ENCODE measurements around the gene AMIGO3. TPM values are rescaled to one million over a fixed set of nuclear protein-coding genes. Genes with fewer than 3 reads are reported as not detected.

The AMIGO3 gene
- total RNA-seq, 4 donors from 2014 or later, result 0.22 to 1.1 (median 0.68) TPM; not detected in 1

DNA sequence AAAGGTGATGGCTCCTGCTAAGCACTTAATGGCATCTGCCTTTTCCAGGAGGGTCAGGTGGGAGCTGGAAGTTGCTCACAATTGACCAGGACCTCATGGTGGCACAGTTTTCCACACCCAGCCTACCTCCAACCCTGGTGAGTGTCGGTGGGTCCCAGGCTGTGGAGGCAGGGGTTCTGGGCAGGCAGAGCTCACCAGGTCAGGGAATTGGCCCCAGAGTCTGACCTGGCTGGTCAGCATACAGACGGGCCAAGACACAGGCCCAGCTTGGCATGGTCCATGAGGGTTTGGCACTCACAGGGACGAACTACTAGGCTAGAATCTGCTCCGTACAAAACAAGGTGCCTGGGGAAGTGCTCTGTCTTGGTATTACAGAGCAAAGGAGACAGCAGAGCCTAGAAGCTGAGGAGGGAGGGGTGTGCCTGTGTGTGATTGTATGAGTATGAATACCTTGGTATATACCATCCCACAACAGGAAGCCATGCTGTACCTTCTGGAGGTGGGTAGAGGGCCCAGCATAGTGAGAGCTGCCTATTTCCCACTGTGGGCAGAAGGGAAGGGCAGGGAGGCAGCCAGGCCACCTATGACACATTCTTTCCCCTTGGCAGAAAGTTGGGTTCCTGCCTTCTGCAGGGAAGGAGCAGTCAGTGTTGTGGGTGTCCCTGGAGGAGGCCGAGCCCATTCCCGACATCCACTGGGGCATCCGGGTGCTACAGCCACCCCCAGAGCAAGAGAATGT, 38.8 kb downstream of the AMIGO3 start:
- TF ChIP-seq, protein P1, sequence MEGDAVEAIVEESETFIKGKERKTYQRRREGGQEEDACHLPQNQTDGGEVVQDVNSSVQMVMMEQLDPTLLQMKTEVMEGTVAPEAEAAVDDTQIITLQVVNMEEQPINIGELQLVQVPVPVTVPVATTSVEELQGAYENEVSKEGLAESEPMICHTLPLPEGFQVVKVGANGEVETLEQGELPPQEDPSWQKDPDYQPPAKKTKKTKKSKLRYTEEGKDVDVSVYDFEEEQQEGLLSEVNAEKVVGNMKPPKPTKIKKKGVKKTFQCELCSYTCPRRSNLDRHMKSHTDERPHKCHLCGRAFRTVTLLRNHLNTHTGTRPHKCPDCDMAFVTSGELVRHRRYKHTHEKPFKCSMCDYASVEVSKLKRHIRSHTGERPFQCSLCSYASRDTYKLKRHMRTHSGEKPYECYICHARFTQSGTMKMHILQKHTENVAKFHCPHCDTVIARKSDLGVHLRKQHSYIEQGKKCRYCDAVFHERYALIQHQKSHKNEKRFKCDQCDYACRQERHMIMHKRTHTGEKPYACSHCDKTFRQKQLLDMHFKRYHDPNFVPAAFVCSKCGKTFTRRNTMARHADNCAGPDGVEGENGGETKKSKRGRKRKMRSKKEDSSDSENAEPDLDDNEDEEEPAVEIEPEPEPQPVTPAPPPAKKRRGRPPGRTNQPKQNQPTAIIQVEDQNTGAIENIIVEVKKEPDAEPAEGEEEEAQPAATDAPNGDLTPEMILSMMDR (IDR thresholded peaks at IDR 0.05; ENCODE audit: low read depth), result no peak

DNA sequence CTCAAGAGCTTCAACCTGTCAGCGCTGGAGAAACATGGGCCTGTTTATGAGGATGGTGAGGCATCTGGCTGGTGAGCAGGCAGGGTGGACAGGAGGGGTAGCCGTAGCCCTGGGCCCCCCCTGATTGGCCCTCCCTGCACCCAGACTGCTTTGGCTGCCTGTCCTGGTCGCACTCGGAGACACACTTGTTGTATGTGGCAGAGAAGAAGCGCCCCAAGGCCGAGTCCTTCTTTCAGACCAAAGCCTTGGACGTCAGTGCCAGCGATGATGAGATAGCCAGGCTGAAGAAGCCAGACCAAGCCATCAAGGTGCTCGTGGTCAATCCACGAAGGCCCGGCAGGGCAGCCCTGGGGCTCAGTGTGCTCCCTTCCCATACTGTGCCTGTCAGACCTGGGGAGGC, 43.6 kb downstream of the AMIGO3 start:
- TF ChIP-seq, protein P1 (IDR thresholded peaks at IDR 0.05; ENCODE audit: low read depth), result no peak

DNA sequence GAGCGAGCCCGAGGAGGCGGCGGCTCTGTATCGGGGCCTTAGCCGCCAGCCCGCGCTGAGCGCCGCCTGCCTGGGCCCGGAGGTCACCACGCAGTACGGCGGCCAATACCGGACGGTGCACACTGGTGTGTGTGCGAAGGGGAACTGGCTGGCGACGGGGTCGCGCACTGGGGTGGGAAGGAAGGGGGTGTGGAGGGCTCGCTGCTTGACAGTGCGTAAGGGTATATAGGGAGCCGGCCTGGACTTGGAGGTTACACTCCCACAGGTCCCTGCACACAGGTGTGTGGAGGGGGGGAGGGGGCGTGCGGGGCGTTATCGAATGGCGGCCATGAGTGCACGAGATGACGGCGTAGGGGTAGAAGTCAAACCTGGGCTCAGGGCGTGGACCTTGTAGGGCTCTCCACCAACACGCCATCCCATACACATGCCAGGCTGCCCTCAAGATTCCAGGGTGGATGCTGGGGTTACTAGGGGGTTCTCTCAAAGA, 44.9 kb downstream of the AMIGO3 start:
- TF ChIP-seq, protein P1 (IDR thresholded peaks at IDR 0.05; ENCODE audit: low read depth), result no peak

DNA sequence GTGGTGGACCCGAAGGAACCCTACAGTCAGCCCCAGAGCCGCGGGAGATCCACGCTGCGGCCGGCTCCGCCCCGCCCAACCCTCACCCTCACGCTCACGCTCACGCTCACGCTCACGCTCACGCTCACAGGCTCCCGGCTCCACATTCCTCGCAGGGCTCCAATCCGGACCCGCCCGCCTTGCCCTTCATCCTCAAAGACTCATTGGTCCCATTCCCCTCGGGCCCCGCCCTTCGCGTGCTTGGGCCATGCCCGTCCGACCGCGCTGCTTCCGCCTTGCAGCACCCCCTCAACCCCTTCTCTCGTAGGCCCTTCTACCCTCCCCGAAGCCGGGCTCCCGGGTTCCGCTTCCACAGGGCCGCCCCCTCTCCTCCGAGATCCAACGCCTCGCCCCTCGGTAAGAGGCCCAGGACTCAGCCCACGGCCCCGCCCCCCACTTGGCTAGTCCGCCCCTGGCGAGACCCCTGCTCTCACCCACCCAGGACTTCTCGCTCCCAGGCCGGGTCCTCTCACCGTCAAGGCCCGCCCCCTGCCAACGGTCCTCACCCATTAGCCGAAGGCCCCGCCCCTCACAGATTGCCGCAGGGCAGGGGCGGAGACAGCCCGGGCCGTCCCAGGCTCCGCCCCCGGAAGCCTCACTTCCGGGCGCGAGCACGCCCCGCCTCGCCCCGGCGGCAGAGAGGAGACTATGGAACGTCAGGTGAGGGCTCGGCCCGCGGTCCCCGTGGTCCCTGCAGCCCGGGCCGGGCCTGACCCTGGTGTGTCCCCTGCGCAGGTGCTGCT, 45.6 kb downstream of the AMIGO3 start, which contains the start of gene APEH:
Gene APEH, plus strand, starts transcription at position 637 of the 782 bp plus-strand sequence. Its CDS starts 51 bp downstream, at position 688.
- TF ChIP-seq, protein P1 (IDR thresholded peaks at IDR 0.05; ENCODE audit: low read depth), result no peak

DNA sequence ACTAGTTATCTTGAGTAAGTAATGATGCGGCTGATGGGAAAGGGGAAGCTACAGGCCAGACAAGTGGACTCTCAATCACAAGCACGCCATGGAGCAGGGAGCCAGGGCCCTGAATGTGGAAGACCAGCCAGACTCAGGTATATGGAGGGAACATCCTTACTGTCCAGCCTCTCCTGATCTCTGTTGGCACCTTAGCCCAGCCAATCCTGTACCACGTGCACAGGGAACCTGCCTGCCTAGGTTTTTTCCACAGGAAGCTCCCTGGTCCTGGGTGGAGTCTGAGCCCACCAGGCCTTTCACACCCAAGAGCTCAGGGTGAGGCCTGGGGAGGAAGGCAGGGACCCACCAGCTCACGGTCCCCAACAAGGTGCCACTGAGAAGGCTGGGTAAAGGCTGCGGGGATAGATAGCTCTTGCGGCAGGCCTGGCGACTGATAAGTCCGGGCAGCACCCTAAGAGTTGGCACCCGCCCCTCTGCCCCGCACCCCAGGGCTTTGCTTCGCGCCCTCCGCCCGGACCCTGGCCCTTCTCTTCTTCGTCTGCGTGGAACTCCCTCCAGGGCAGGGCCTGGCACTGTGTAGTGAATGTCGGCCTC, 46.3 kb downstream of the AMIGO3 start:
- TF ChIP-seq, protein P1 (IDR thresholded peaks at IDR 0.05; ENCODE audit: low read depth), result no peak

DNA sequence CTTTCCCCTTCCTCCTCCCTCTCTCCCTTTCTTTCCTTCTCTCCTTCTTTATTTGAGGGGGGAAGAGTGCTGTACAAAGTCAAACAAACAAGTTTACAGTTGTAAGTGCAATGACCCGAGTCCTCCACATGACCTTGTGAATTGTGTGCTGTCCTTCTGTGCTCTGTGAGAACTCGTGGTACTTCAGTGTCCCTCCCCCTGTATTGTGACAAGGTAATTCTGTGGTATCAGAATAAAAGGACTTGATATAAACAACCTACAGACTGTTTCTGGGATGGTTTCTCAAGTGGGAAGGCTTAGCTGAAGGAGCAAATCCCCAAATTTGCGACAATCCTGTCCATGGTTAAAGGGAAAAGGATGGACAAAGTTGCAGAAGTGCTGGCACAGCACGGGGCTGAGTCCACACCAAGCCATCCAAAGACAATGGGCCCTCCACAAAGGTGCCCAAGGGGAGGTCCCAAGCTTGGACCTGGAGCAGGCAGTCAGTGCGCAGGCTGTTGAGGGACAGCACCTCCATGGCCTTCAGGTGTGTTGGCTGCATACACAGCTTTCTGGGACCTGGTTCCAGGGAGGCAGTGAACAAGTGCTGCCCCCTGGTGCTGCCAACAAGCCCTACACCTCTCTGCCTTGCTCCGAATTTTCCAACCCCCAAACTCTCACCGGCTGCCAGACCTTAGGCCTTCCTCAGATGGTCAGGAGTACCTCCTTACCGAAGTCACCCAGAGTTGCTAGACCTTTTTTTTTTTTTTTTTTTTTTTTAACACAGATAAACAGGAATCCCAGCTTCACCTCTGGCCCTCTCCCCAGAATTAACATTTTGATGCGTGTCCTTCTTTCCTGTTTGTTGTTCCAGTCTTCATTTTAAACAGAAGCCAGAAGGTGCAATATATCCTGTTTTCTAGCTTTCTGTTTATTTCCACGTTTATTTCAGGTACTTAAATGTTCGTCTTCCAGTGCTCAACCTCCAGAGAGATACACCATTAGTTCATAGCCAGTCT, 47.9 kb downstream of the AMIGO3 start:
- TF ChIP-seq, protein P1 (IDR thresholded peaks at IDR 0.05; ENCODE audit: low read depth), result no peak
